Left cardiac atrium (tissue), 4 donors: ENCODE data around the gene B4GALT7. TPM values are rescaled to one million over a fixed set of nuclear protein-coding genes. Genes with fewer than 3 reads are reported as not detected.
"Not testable (repeated sequence)": the region's sequence is repeated elsewhere in the genome, so short reads cannot be mapped to it uniquely, and the experiment has no call there.

Source experiments
- ATAC-seq, 2 donors: fragments of 200-7000 bp; cut with Tn5 transposase; one replicate each; pipeline ENCODE4 v1.9.1; 2020; ENCODE audit warnings: mild to moderate bottlenecking in 2 of 2, moderate library complexity in 2 of 2
- DNase-seq: peaks from one replicate; pipeline ENCODE4 v3.0.0-alpha.2; 2020
- intact Hi-C, 2 donors: fragments of 100-400 bp; cut with DNase I; formaldehyde crosslinking; loops; one replicate each; pipeline versions ENCODE4 v1.14.1 to v1.15.1; 2022 to 2023
- total RNA-seq, 2 donors: library from RNA; stranded (reverse); fragmentation: NEBNext Ultra II Directional; extraction: Animal tissue kit (Norgen Biotek cat#: 25700); gene quantifications; one replicate each; pipeline ENCODE4 v1.2.1, GENCODE V29; 2021
- donor health status: DM: no; HTN: yes; CAD: no.
- donor health status: DM: no; HTN: yes; CAD: no; lungs with severe emphysema.
- donor health status: DM: yes; HTN: yes; CAD: no.
- donor health status: Dilated cardiomyopathy.

Gene B4GALT7
- total RNA-seq, 2 donors from 2014 or later, result 14.5 to 20.4 TPM

DNA sequence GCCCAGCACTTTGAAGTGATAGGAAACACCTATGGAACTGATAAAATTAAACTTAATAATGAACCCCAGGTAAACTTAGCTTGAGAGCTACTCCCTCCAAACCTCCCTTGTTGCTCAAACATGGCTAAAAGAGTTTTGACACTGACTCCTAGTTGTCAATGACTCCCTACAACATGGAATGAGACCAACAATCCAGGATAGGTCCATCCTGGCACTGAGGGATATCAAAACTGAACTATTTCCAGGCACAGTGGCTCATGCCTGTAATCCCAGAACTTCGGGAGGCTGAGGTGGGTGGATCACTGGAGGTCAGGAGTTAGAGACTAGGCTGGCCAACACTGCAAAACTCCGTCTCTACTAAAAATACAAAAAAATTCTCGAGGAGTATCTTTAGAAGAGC lies 58.6 kb downstream of the B4GALT7 start:
- intact Hi-C loops, DNase-seq: not testable (repeated sequence)
- peak in 1 of 2 donors; percentile 67 for ATAC-seq

Other genes with a start within 250 kb of the B4GALT7 start
- gene LMAN2, start 248.5 kb upstream of the B4GALT7 start, total RNA-seq, result 10 to 100 TPM; 76.4 to 77.7 TPM
- 1 to 10 TPM; 3.7 to 4.7 TPM for gene RGS14, start 242.2 kb upstream of the B4GALT7 start, total RNA-seq
- gene SLC34A1, start 215.7 kb upstream of the B4GALT7 start, total RNA-seq, result not detected
- gene PFN3, start 199.5 kb upstream of the B4GALT7 start, total RNA-seq, result not detected
- gene F12, start 190.6 kb upstream of the B4GALT7 start, total RNA-seq, result under 1 TPM; 0.27 to 0.39 TPM
- gene GRK6, start 173.5 kb upstream of the B4GALT7 start, total RNA-seq, result 10 to 100 TPM; 14.6 to 20.1 TPM
- gene PRR7, start 153.3 kb upstream of the B4GALT7 start, total RNA-seq, result 1 to 10 TPM in 1 of 2 donors, under 1 TPM in 1; 0.59 to 1.6 TPM
- gene DBN1, start 126.5 kb upstream of the B4GALT7 start, total RNA-seq, result 10 to 100 TPM; 30.2 to 55.1 TPM
- gene PDLIM7, start 102.5 kb upstream of the B4GALT7 start, total RNA-seq, result 10 to 100 TPM; 50.5 to 94.5 TPM
- 1 to 10 TPM; 5.3 to 9.0 TPM for gene DOK3, start 90.3 kb upstream of the B4GALT7 start, total RNA-seq
- 10 to 100 TPM; 33.1 to 53.5 TPM for gene DDX41, start 83.2 kb upstream of the B4GALT7 start, total RNA-seq
- 10 to 100 TPM; 26.1 to 30.1 TPM for gene FAM193B, start 45.6 kb upstream of the B4GALT7 start, total RNA-seq
- 100 to 1,000 TPM; 101 to 131 TPM for gene TMED9, start 7.9 kb upstream of the B4GALT7 start, total RNA-seq
- 1 to 10 TPM in 1 of 2 donors, under 1 TPM in 1; 0.50 to 5.2 TPM for gene FAM153A, start 182.8 kb downstream of the B4GALT7 start, total RNA-seq